Psoas muscle (tissue), 8 donors: ENCODE measurements around the gene PIK3R2. TPM values are rescaled to one million over a fixed set of nuclear protein-coding genes. Genes with fewer than 3 reads are reported as not detected.
A peak's percentile ranks its signal among the peaks of the same experiment; 100 is the strongest.
"Not testable (repeated sequence)": the region's sequence is repeated elsewhere in the genome, so short reads cannot be mapped to it uniquely, and the experiment has no call there.

Experiments
- ATAC-seq, 4 donors: fragments of 200-7000 bp; cut with Tn5 transposase; one replicate each; pipeline ENCODE4 v1.9.1; 2020; ENCODE audit warnings: moderate library complexity in 3 of 4, mild to moderate bottlenecking in 2 of 4
- DNase-seq, 2 donors: peaks; one replicate each; pipeline ENCODE4 v3.0.0-alpha.2; 2020
- H3K27ac ChIP-seq: fragments of 200-600 bp; one replicate; pipeline ENCODE4 v1.8.0; 2022
- H3K27me3 ChIP-seq, 3 donors: fragments of 200-600 bp in 1 of 3; one replicate each; pipeline versions ENCODE4 v1.6.1 to v1.8.0; 2013 to 2022; ENCODE audit warnings: low read length in 2 of 3, mild to moderate bottlenecking in 2 of 3, moderate library complexity in 1 of 3; ENCODE audit not compliant: insufficient read depth in 3 of 3
- H3K36me3 ChIP-seq, 2 donors: fragments of 200-600 bp in 1 of 2; one replicate each; pipeline versions ENCODE4 v1.6.1 to v1.8.0; 2013 to 2022; ENCODE audit warnings: low read depth in 1 of 2, mild to moderate bottlenecking in 1 of 2, moderate library complexity in 1 of 2; ENCODE audit not compliant: insufficient read depth in 1 of 2
- H3K4me1 ChIP-seq: fragments of 200-600 bp; one replicate; pipeline ENCODE4 v1.8.0; 2022
- H3K4me3 ChIP-seq: fragments of 200-600 bp; one replicate; pipeline ENCODE4 v1.8.0; 2022; ENCODE audit warnings: mild to moderate bottlenecking
- H3K9me3 ChIP-seq: fragments of 200-600 bp; one replicate; pipeline ENCODE4 v1.8.0; 2022
- WGBS, 3 donors: extraction: QIAGEN DNeasy Blood & Tissue Kit; methylation state at CpG; one replicate each; pipeline versions ENCODE4 v1.1.6 to v1.1.7; 2013; 5-methylcytosine and 5-hydroxymethylcytosine counted together
- intact Hi-C, 2 donors: fragments of 100-400 bp; cut with DNase I; formaldehyde crosslinking; loops; one replicate each; pipeline versions ENCODE4 v1.11.0 to v1.14.2; 2022
- polyA plus RNA-seq, 3 donors: library from polyadenylated mRNA; stranded (reverse); fragments of 200-250 nt; gene quantifications; one replicate each; pipeline ENCODE4 v1.2.3, GENCODE V29; 2013
- total RNA-seq, 4 donors: library from RNA; stranded (reverse); fragmentation: NEBNext Ultra II Directional in 2 of 4; extraction: Animal tissue kit (Norgen Biotek cat#: 25700) in 2 of 4; gene quantifications; one replicate each; pipeline versions ENCODE4 v1.2.1 to v1.2.4, GENCODE V29; 2021 to 2023
- TF ChIP-seq, protein P1 (sequence below): fragments of 200-600 bp; IDR thresholded peaks from one replicate; pipeline ENCODE4 v1.8.0; 2022; ENCODE audit warnings: antibody characterized with exemption
- donor health status: healthy with polysubstance abuse.
- donor health status: DM: no; HTN: no; CAD: no; lungs with moderate emphysema.
- donor health status: Bipolar disorder and iron deficiency.
- donor health status: healthy.
- donor health status: DM: yes; HTN: yes; CAD: no.
- donor health status: DM: no; HTN: no; CAD: no.
- donor health status: DM: no; HTN: no; CAD: no.
- donor health status: DM: yes; HTN: yes; CAD: no.

Gene PIK3R2
- total and polyA plus RNA-seq, 7 donors: 4.6 to 20.8 (median 8.6) TPM

DNA sequence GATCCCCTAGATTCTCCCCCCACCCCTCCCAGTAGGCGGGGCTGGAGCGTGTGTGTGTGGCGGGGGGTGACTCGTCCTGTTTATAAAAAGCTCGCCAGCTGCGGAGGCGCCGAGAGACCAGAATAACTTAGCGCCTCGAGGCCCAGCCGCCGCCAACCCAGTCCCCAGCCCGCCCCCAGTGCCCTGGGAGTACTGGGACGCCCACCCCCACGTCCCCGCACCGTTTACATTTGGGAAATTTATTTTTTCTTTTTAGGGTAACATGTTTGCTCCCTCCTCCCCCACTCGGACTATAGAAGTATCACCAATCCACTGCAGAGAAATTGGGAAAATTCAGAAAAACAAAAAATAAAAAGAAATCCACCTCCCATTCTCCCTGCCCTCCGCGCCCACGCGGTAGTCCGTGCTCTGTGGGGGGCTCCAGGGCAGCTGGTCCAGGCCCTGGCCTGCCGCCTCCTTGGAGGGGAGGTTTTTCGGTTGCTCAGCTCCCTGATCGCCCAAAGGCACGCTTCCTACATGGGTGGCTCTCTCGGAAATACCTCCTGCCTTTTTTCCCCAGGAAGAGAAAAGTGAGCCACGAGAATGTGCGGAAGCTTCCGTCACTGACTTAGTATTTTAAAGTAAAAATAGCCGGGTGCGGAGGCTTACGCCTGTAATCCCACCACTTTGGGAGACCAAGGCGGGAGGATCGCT lies 52.4 kb downstream of the PIK3R2 start:
- no peaks in the 10 kb centered on the region for H3K36me3 ChIP-seq
- H3K27me3 ChIP-seq: no peaks in the 10 kb centered on the region
- no peaks in the 10 kb centered on the region for H3K9me3 ChIP-seq
- intact Hi-C loops: loop anchor here (2.0 to 5.0 kb wide), 3 partner anchors 117 to 207 kb away; partner anchors contain the start of gene LSM4 (in 1 of the 2)
- peaks cover 22% of the 10 kb centered on the region for H3K4me1 ChIP-seq
- ATAC-seq (peak; percentile 52 to 80 (median 70)), DNase-seq (peak; percentile 85 to 94)
- WGBS, 3 donors: 17% methylated on average over 36 of the region's 36 CpGs
- TF ChIP-seq, protein P1, sequence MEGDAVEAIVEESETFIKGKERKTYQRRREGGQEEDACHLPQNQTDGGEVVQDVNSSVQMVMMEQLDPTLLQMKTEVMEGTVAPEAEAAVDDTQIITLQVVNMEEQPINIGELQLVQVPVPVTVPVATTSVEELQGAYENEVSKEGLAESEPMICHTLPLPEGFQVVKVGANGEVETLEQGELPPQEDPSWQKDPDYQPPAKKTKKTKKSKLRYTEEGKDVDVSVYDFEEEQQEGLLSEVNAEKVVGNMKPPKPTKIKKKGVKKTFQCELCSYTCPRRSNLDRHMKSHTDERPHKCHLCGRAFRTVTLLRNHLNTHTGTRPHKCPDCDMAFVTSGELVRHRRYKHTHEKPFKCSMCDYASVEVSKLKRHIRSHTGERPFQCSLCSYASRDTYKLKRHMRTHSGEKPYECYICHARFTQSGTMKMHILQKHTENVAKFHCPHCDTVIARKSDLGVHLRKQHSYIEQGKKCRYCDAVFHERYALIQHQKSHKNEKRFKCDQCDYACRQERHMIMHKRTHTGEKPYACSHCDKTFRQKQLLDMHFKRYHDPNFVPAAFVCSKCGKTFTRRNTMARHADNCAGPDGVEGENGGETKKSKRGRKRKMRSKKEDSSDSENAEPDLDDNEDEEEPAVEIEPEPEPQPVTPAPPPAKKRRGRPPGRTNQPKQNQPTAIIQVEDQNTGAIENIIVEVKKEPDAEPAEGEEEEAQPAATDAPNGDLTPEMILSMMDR: no peak
- peak overlapping the region; percentile 77 for H3K4me3 ChIP-seq
- peak overlapping the region; percentile 98 for H3K27ac ChIP-seq

- peak overlapping the region; percentile 98 for H3K27ac ChIP-seq
- DNase-seq (no peak), ATAC-seq (no peak)
- H3K36me3 ChIP-seq: no peaks in the 10 kb centered on the region
- TF ChIP-seq, protein P1: no peak
- no peak overlapping the region for H3K4me3 ChIP-seq
- no peaks in the 10 kb centered on the region for H3K27me3 ChIP-seq
- H3K4me1 ChIP-seq: peaks cover 22% of the 10 kb centered on the region
- intact Hi-C loops: loop anchor here (5.0 kb wide), 2 partner anchors 126 to 206 kb away; no protein-coding TSS in a partner anchor
- H3K9me3 ChIP-seq: no peaks in the 10 kb centered on the region
- 80 to 87% (median 87%) methylated on average over 12 of the region's 12 CpGs for WGBS, 3 donors
Measured at GRCh38 chr19:18206018-18206417, 53.1 kb downstream of the PIK3R2 start.

DNA sequence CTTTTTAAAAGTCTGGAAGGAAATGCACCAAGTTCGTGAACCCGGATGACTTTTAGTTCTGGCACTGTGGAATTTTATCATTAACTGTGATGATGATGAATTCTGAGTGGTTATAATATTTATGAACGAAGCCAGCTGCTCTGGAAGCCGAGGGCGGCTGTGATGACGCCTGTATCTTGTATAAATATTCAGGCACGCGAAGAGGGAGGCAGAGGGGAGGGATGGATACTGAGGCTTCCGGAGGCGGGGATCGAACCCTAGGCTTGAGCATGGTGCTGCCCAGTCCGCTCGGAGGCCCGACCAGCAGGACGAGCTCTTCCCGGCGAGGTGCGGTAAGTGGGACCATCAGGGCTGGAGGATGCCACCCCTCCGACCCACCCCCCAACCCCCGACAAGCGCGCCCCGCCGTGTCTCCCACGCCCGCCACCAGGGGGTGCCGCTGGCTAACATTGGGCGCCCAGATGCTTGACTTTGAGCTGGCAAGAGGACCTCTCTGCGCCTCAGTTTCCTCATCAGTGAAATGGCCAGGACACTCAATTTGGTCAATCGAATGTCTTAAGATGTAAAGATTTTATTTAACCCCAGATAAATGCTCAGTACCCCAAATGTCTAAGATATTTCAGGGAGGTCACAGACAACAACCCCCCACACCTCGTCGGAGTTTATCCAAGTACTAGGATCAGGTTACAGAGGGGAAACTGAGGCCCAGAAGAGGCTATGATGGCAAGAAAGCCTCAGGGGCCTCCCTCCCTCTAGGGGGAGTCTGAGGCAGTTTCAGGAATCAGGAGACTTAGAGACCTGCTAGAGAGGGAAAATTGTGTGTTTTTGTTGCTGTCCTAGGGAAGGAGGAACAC lies 55.4 kb downstream of the PIK3R2 start:
- DNase-seq: peak; percentile 49 to 71
- intact Hi-C loops: loop anchor here (1.0 to 5.0 kb wide), 4 partner anchors 43 to 204 kb away; no protein-coding TSS in a partner anchor
- ATAC-seq: no peak
- Histone ChIP-seq H3K27me3 (no peaks in the 10 kb centered on the region), H3K27ac (no peak overlapping the region), H3K9me3 (no peaks in the 10 kb centered on the region), H3K4me1 (peaks cover 10% of the 10 kb centered on the region), H3K36me3 (no peaks in the 10 kb centered on the region), H3K4me3 (no peak overlapping the region)
- TF ChIP-seq, protein P1: peak; percentile 68
- WGBS, 3 donors: 13 to 15% (median 15%) methylated on average over 32 of the region's 32 CpGs

DNA sequence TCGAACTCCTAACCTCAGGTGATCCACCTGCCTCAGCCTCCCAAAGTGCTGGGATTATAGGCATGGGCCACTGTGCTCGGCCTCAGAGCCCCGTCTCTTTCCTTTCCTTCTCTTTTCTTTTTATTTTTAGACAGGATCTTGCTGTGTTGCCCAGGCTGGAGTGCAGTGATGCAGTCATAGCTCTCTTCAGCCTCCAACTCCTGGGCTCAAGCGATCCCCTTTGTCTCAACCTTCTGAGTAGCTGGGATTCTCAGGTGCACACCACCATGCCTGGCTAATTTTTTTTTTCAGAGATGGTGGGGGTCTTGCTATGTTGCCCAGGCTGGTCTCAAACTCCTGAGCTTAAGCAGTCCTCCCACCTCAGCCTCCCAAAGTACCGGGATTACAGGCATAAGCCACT lies 56.9 kb downstream of the PIK3R2 start:
- not testable (repeated sequence) for H3K36me3 ChIP-seq, DNase-seq, H3K27me3 ChIP-seq, ATAC-seq, H3K9me3 ChIP-seq, H3K27ac ChIP-seq, H3K4me3 ChIP-seq
- H3K4me1 ChIP-seq: peaks cover 10% of the 10 kb centered on the region
- intact Hi-C loops: loop anchor here (5.0 kb wide), 2 partner anchors 122 to 202 kb away; no protein-coding TSS in a partner anchor
- whole genome bisulfite sequencing, 3 donors: 85 to 86% (median 86%) methylated on average over 4 to 5 of the region's 5 CpGs

DNA sequence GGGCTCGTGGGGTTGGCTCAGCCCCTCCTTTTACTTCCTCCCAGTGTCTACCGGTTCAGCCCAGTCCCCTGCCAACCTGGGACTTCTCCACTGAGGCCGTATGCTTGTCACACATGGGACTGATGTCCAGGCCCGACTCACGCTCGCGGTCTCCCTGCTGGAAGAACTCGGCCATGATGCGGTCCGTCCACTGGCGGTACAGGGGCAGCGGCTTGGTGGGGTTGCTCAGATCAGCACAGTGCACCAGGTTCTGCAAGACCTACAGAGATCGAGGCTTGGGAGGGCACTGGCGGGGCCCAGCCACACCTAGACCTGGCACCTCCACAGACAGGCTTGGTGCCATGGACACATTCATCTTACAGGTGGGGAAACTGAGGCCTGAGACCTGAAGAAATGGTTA lies 58.7 kb downstream of the PIK3R2 start:
- ATAC-seq (no peak), DNase-seq (no peak)
- TF ChIP-seq, protein P1: no peak
- no peaks in the 10 kb centered on the region for H3K36me3 ChIP-seq
- H3K27ac ChIP-seq: no peak overlapping the region
- H3K9me3 ChIP-seq: no peaks in the 10 kb centered on the region
- no peaks in the 10 kb centered on the region for H3K27me3 ChIP-seq
- H3K4me1 ChIP-seq: peaks cover 5% of the 10 kb centered on the region
- WGBS, 3 donors: 82 to 83% (median 83%) methylated on average over 14 of the region's 14 CpGs
- H3K4me3 ChIP-seq: no peak overlapping the region
- intact Hi-C loops: no loop called here
